GM12878 (cell line): ENCODE results near the gene RGS6. TPM values are rescaled to one million over a fixed set of nuclear protein-coding genes. Genes with fewer than 3 reads are reported as not detected.

ENCODE experiments used
- ATAC-seq: fragments of 200-7000 bp; cut with Tn5 transposase; 3 replicates; pipeline ENCODE4 v1.9.1; 2020; ENCODE audit warnings: mild to moderate bottlenecking, moderate library complexity
- BruUV-seq: library from RNA; stranded (reverse); fragments of 400-500 nt; replicated peaks from 2 replicates; lab custom pipeline; 2021; lab: Mats Ljungman, UMichigan
- CTCF ChIA-PET: fragments of 300-600 bp; sonication (Branson Sonifier 250); formaldehyde crosslinking; extraction: SDS; loops from one replicate; lab custom pipeline; 2021; ENCODE audit warnings: inconsistent platforms; lab: Yijun Ruan, JAX
- POLR2A ChIA-PET: fragments of 350-600 bp; formaldehyde crosslinking; extraction: SDS; loops from one replicate; lab custom pipeline; 2021; ENCODE audit warnings: inconsistent platforms; lab: Charles Lee
- RAD21 ChIA-PET: fragments of 300-600 bp; sonication (Branson Sonifier 250); formaldehyde crosslinking; loops from one replicate; lab custom pipeline; 2023; ENCODE audit warnings: antibody characterized with exemption; ENCODE audit not compliant: unreplicated experiment; lab: Charles Lee
- SMC1A ChIA-PET: fragments of 300-600 bp; sonication (Branson Sonifier 250); formaldehyde crosslinking; loops from one replicate; lab custom pipeline; 2023; ENCODE audit not compliant: unreplicated experiment, uncharacterized antibody; lab: Charles Lee
- DNase-seq: peaks from one replicate; pipeline ENCODE4 v3.0.0-alpha.2; 2011; ENCODE audit warnings: low read depth, low spot score
- FAIRE-seq: peaks from 3 replicates; lab custom pipeline; 2011; peaks lifted over from hg19 to GRCh38; lab: Jason Lieb, UNC
- H2AFZ ChIP-seq: 2 replicates; pipeline ENCODE4 v1.6.0; 2011; ENCODE audit warnings: low read depth, low read length, control low read depth; ENCODE audit not compliant: control insufficient read depth
- H3K27ac ChIP-seq: 2 replicates; pipeline ENCODE4 v1.5.1; 2011; ENCODE audit warnings: control low read depth; ENCODE audit not compliant: control insufficient read depth, insufficient read depth
- H3K27me3 ChIP-seq, 2 experiments: replicated peaks in 1 of 2; 2 replicates each; pipeline versions ENCODE4 v1.6.0 to v1.6.1; 2011; ENCODE audit warnings: low read length in 1 of 2; ENCODE audit not compliant: control insufficient read depth in 2 of 2, insufficient read depth in 2 of 2
- H3K36me3 ChIP-seq, 2 experiments: 2 replicates each; pipeline ENCODE4 v1.5.1; 2011; ENCODE audit warnings: low read length in 1 of 2; ENCODE audit not compliant: control insufficient read depth in 2 of 2, insufficient read depth in 2 of 2
- H3K4me1 ChIP-seq: 2 replicates; pipeline ENCODE4 v1.6.1; 2011; ENCODE audit warnings: mild to moderate bottlenecking, low read length, moderate library complexity, mixed read lengths; ENCODE audit not compliant: control insufficient read depth, insufficient read depth
- H3K4me2 ChIP-seq: 2 replicates; pipeline ENCODE4 v1.6.0; 2011; ENCODE audit warnings: control low read depth; ENCODE audit not compliant: control insufficient read depth, insufficient read depth
- H3K4me3 ChIP-seq: fragments of 200-600 bp; sonication (generic); 2 replicates; pipeline ENCODE4 v1.5.1; 2016
- H3K79me2 ChIP-seq: 2 replicates; pipeline ENCODE4 v1.6.0; 2011; ENCODE audit warnings: low read length; ENCODE audit not compliant: control insufficient read depth, insufficient read depth
- H3K9ac ChIP-seq: 2 replicates; pipeline ENCODE4 v1.8.0; 2011; ENCODE audit warnings: low read length, control low read depth, mixed read lengths; ENCODE audit not compliant: control insufficient read depth, insufficient read depth
- H3K9me3 ChIP-seq: replicated peaks from 3 replicates; pipeline ENCODE4 v1.5.1; 2011; ENCODE audit warnings: mild to moderate bottlenecking, low read length; ENCODE audit not compliant: control insufficient read depth, insufficient read depth
- H4K20me1 ChIP-seq: 2 replicates; pipeline ENCODE4 v1.6.0; 2011; ENCODE audit not compliant: control insufficient read depth, insufficient read depth
- CHD2 ChIP-seq: IDR thresholded peaks from 2 replicates; pipeline ENCODE4 v1.6.1; 2011; ENCODE audit warnings: low read depth, low read length, improper control_type of control experiment, borderline replicate concordance
- CREM ChIP-seq: IDR thresholded peaks from 2 replicates; pipeline ENCODE4 v1.6.1; 2014; ENCODE audit warnings: antibody characterized with exemption, low read depth
- HSF1 ChIP-seq: fragments of 150-350 bp; IDR thresholded peaks from 2 replicates; pipeline ENCODE4 v1.6.1; 2014; ENCODE audit warnings: mild to moderate bottlenecking, low read depth, low read length
- PKNOX1 ChIP-seq: fragments of 450-650 bp; IDR thresholded peaks from 2 replicates; pipeline ENCODE4 v1.6.1; 2016; ENCODE audit warnings: mild to moderate bottlenecking
- RELA ChIP-seq: fragments of 450-650 bp; IDR thresholded peaks from 2 replicates; pipeline ENCODE4 v1.8.0; 2014; ENCODE audit warnings: borderline replicate concordance; ENCODE audit not compliant: partially characterized antibody
- SMAD1 ChIP-seq: fragments of 450-650 bp; IDR thresholded peaks from 2 replicates; pipeline ENCODE4 v1.6.1; 2018; ENCODE audit warnings: mild to moderate bottlenecking, low read depth; ENCODE audit not compliant: partially characterized antibody
- YY1 ChIP-seq: IDR thresholded peaks from 2 replicates; pipeline ENCODE4 v1.6.1; 2011; ENCODE audit warnings: low read depth, mild to moderate bottlenecking, low read length
- ZNF592 ChIP-seq: fragments of 450-650 bp; IDR thresholded peaks from 2 replicates; pipeline ENCODE4 v1.6.1; 2017; ENCODE audit warnings: mild to moderate bottlenecking, moderate library complexity
- WGBS: methylation state at CpG from one replicate; pipeline ENCODE4 v1.1.6; 2016; ENCODE audit warnings: low lambda C conversion rate; ENCODE audit not compliant: insufficient replicate concordance, insufficient coverage; ENCODE audit errors: missing lambda C conversion rate; 5-methylcytosine and 5-hydroxymethylcytosine counted together
- in situ Hi-C: fragments of 300-500 bp; cut with MboI; formaldehyde crosslinking; loops from 9 replicates; pipeline ENCODE4 v1.14.3; 2018; ENCODE audit warnings: mixed read lengths
- intact Hi-C: fragments of 100-400 bp; cut with micrococcal nuclease; formaldehyde crosslinking; loops from one replicate; pipeline ENCODE4 v1.14.2; 2022; ENCODE audit not compliant: unreplicated experiment
- polyA plus RNA-seq, 11 experiments: library from polyadenylated mRNA; depleted of rRNA in 4 of 11; unstranded in 6 of 11; stranded (reverse) in 5 of 11; fragments of >200 nt; fragmentation: Nextera tagmentation in 4 of 11; fragmentation: Illumina TruSeq in 1 of 11; extraction: Ambion mirVana in 4 of 11; extraction: Trizol in 1 of 11; gene quantifications; 1 replicate in 1 of 11; 2 replicates in 10 of 11; pipeline versions ENCODE4 v1.2.1 to v1.2.3, GENCODE V29; 2011 to 2016; ENCODE audit warnings: inconsistent platforms in 2 of 11, missing spikeins in 2 of 11, low read depth in 1 of 11
- total RNA-seq, 4 experiments: library from RNA; depleted of rRNA in 3 of 4; stranded (reverse); fragments of >200 nt in 3 of 4; fragmentation: Illumina TruSeq in 1 of 4; extraction: Trizol in 1 of 4; gene quantifications; 2 replicates each; pipeline versions ENCODE4 v1.2.1 to v1.2.3, GENCODE V29; 2013 to 2021

Gene RGS6
- total and polyA plus RNA-seq, 10 of the 15 experiments (the other 5 are each of a cell fraction or from before 2014, with no cell fraction given): 3.9 to 18.1 (median 12.4) TPM

- ChIA-PET RAD21 (no interaction called here), CTCF (interaction anchor here (0.8 kb wide), 1 partner anchor 322 kb away, joined by 3 read pairs; no protein-coding TSS in a partner anchor), SMC1A (interaction anchor here (0.6 to 1.5 kb wide), 3 partner anchors 9 to 1326 kb away, joined by 3 to 5 read pairs (median 3); no protein-coding TSS in a partner anchor), POLR2A (no interaction called here)
- H3K79me2 ChIP-seq: no peaks in the 10 kb centered on the region
- DNase-seq: no peak
- intact Hi-C loops (no loop called here), in situ Hi-C loops (no loop called here)
- no peak overlapping the region for H3K4me2 ChIP-seq
- no peaks in the 10 kb centered on the region for H3K4me1 ChIP-seq
- H3K27me3 ChIP-seq: no peaks in the 10 kb centered on the region
- no peaks in the 10 kb centered on the region; the same call in 2 of the 3 replicates for H3K9me3 ChIP-seq
- H3K27ac ChIP-seq: no peak overlapping the region
- no peaks in the 10 kb centered on the region for H4K20me1 ChIP-seq
- H3K9ac ChIP-seq: no peak overlapping the region
- ATAC-seq: no peak
- BruUV-seq: no TSS peak
- 30% methylated on average over 3 of the region's 3 CpGs for WGBS
- H3K36me3 ChIP-seq: no peaks in the 10 kb centered on the region
- FAIRE-seq: no peak
- H2AFZ ChIP-seq: no peak overlapping the region
- TF ChIP-seq ZNF592 (no peak), RELA (no peak), YY1 (no peak), SMAD1 (no peak), PKNOX1 (no peak), CHD2 (no peak), CREM (no peak), HSF1 (no peak)
- no peak overlapping the region for H3K4me3 ChIP-seq
Observed at GRCh38 chr14:72347118-72347517, 414.9 kb downstream of the RGS6 start.
